Mesendoderm (in vitro differentiated cells): Measurements from ENCODE around the gene BBIP1.

Experiments
- DNase-seq: peaks from one replicate; pipeline ENCODE4 v3.0.0; 2013
- H2AK5ac ChIP-seq: 2 replicates; pipeline ENCODE4 v1.6.1; 2013; ENCODE audit warnings: low read length, inconsistent platforms
- H2BK120ac ChIP-seq: 2 replicates; pipeline ENCODE4 v1.6.1; 2013; ENCODE audit warnings: low read depth, mild to moderate bottlenecking, low read length, moderate library complexity, mixed read lengths
- H2BK15ac ChIP-seq: replicated peaks from 2 replicates; pipeline ENCODE4 v1.6.1; 2013; ENCODE audit warnings: low read depth, mild to moderate bottlenecking, moderate library complexity
- H2BK5ac ChIP-seq: 2 replicates; pipeline ENCODE4 v1.6.1; 2013; ENCODE audit warnings: low read length, inconsistent platforms
- H3K18ac ChIP-seq: 2 replicates; pipeline ENCODE4 v1.6.1; 2013; ENCODE audit warnings: mild to moderate bottlenecking, low read length, mixed read lengths
- H3K23ac ChIP-seq: one replicate; pipeline ENCODE4 v1.6.1; 2013; ENCODE audit warnings: low read length
- H3K27ac ChIP-seq: 2 replicates; pipeline ENCODE4 v1.5.1; 2013; ENCODE audit warnings: low read depth, mild to moderate bottlenecking, inconsistent platforms, low read length, moderate library complexity
- H3K27me3 ChIP-seq: 2 replicates; pipeline ENCODE4 v1.6.1; 2013; ENCODE audit warnings: low read length, control low read depth, mild to moderate bottlenecking, inconsistent platforms; ENCODE audit not compliant: insufficient read depth, poor library complexity
- H3K36me3 ChIP-seq: 2 replicates; pipeline ENCODE4 v1.6.1; 2013; ENCODE audit warnings: low read length, inconsistent platforms; ENCODE audit not compliant: control insufficient read depth, insufficient read depth
- H3K4ac ChIP-seq: one replicate; pipeline ENCODE4 v1.6.1; 2013; ENCODE audit warnings: low read depth, mild to moderate bottlenecking, low read length, moderate library complexity
- H3K4me1 ChIP-seq: 2 replicates; pipeline ENCODE4 v1.6.1; 2013; ENCODE audit warnings: low read depth, low read length, inconsistent platforms; ENCODE audit not compliant: control insufficient read depth
- H3K4me2 ChIP-seq: 2 replicates; pipeline ENCODE4 v1.6.1; 2013; ENCODE audit warnings: low read length
- H3K4me3 ChIP-seq: 2 replicates; pipeline ENCODE4 v1.5.1; 2013; ENCODE audit warnings: mild to moderate bottlenecking, low read length
- H3K56ac ChIP-seq: one replicate; pipeline ENCODE4 v1.6.1; 2013; ENCODE audit warnings: low read length
- H3K79me1 ChIP-seq: 2 replicates; pipeline ENCODE4 v1.6.1; 2013; ENCODE audit warnings: low read length, inconsistent platforms
- H3K79me2 ChIP-seq: 2 replicates; pipeline ENCODE4 v1.6.1; 2013; ENCODE audit warnings: mild to moderate bottlenecking, low read length; ENCODE audit not compliant: control insufficient read depth, insufficient read depth
- H3K9ac ChIP-seq: 2 replicates; pipeline ENCODE4 v1.6.1; 2013; ENCODE audit warnings: low read length, inconsistent platforms
- H4K5ac ChIP-seq: one replicate; pipeline ENCODE4 v1.6.1; 2013; ENCODE audit warnings: low read length
- H4K8ac ChIP-seq: one replicate; pipeline ENCODE4 v1.6.1; 2013; ENCODE audit warnings: low read depth, mild to moderate bottlenecking, control low read depth, low read length, moderate library complexity
- WGBS: extraction: QIAGEN DNeasy Blood & Tissue Kit; methylation state at CpG from one replicate; pipeline ENCODE4 v1.1.7; 2013; ENCODE audit warnings: low lambda C conversion rate, missing lambda C conversion rate; ENCODE audit not compliant: insufficient coverage; ENCODE audit errors: extremely low coverage; 5-methylcytosine and 5-hydroxymethylcytosine counted together

The BBIP1 gene

GRCh38 chr10:110876000-110876399 is 43.0 kb downstream of the BBIP1 start:
- H3K79me1 ChIP-seq, result no peaks in the 10 kb centered on the region
- peaks cover 4% of the 10 kb centered on the region for H3K4me1 ChIP-seq
- no peak overlapping the region for H2BK5ac ChIP-seq
- H3K9ac ChIP-seq, result no peak overlapping the region
- no peak overlapping the region for H4K5ac ChIP-seq
- H3K4me3 ChIP-seq, result no peak overlapping the region
- no peak overlapping the region for H3K23ac ChIP-seq
- no CpG with 5 or more reads among the region's 2 CpGs for WGBS
- H3K27ac ChIP-seq, result no peak overlapping the region
- H3K18ac ChIP-seq, result no peak overlapping the region
- H2AK5ac ChIP-seq, result no peak overlapping the region
- H3K27me3 ChIP-seq, result no peaks in the 10 kb centered on the region
- no peak overlapping the region for H2BK120ac ChIP-seq
- H3K4me2 ChIP-seq, result no peak overlapping the region
- H3K79me2 ChIP-seq, result no peaks in the 10 kb centered on the region
- no peak overlapping the region for H3K4ac ChIP-seq
- no peak overlapping the region for H4K8ac ChIP-seq
- no peaks in the 10 kb centered on the region for H3K36me3 ChIP-seq
- no peak for DNase-seq
- H3K56ac ChIP-seq, result no peak overlapping the region
- no peak overlapping the region for H2BK15ac ChIP-seq

- Histone ChIP-seq H3K79me1 (no peaks in the 10 kb centered on the region), H2BK15ac (no peak overlapping the region), H3K79me2 (no peaks in the 10 kb centered on the region), H3K56ac (no peak overlapping the region), H3K4ac (no peak overlapping the region), H2BK5ac (no peak overlapping the region), H2BK120ac (no peak overlapping the region), H2AK5ac (no peak overlapping the region), H4K5ac (no peak overlapping the region), H3K23ac (no peak overlapping the region), H3K4me3 (no peak overlapping the region), H3K36me3 (no peaks in the 10 kb centered on the region), H4K8ac (no peak overlapping the region), H3K4me2 (no peak overlapping the region), H3K9ac (no peak overlapping the region), H3K4me1 (peaks cover 5% of the 10 kb centered on the region), H3K27ac (no peak overlapping the region), H3K27me3 (no peaks in the 10 kb centered on the region), H3K18ac (no peak overlapping the region)
- no peak for DNase-seq
- no CpG with 5 or more reads among the region's 2 CpGs for WGBS
These were observed 45.0 kb downstream of the BBIP1 start for GRCh38 chr10:110873951-110874350.

DNA sequence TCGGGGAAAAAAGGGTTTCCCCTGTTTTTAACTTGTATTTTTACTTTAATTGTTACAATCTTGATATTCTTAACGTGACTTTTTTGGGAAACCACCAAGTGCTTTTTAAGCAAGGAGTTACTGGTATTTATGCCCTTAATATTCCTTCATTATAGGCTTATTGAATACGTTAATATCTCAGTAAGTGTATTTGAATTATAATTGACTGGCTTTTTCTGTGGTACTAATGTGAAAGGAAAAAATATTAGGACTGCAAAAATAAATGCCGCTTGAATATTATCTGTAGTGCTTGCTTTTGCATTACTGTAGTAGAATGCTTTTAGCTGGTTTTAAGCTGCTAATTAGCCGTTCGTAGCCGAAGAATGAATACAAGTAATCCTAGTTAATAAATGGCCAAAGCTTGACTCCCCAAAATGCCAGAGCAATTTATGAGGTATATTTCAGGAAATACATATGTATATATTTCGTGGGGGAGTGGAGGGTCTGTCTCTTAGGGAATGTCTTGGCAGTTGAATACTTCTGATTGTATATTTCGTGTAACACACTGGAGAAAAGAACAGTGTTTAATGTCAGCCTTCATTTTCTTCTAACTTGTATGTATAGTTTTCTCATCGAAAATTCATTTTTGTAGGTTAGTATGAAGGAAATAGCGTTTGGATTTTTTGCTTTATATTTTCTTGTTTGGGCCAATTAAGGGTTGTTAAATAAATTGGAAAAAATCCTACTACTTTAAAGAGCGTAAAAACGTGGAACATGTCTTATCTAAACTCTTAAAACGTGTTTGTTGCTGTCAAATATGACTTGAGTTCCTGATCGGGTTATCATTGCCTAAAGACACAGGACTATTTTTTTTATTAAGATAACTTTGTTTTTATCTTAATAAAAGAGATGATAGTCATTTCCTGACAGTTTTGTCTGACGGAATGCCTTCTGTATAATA is 45.7 kb downstream of the BBIP1 start:
- H3K4ac ChIP-seq, result no peak overlapping the region
- WGBS, result 100% methylated on average over 1 of the region's 16 CpGs
- no peak overlapping the region for H2BK15ac ChIP-seq
- H3K79me2 ChIP-seq, result no peaks in the 10 kb centered on the region
- H3K9ac ChIP-seq, result peak overlapping the region; percentile 63
- peak overlapping the region; percentile 81 for H3K56ac ChIP-seq
- H2AK5ac ChIP-seq, result no peak overlapping the region
- H3K79me1 ChIP-seq, result no peaks in the 10 kb centered on the region
- peak overlapping the region; percentile 21 for H3K4me3 ChIP-seq
- no peaks in the 10 kb centered on the region for H3K36me3 ChIP-seq
- H4K5ac ChIP-seq, result no peak overlapping the region
- no peak overlapping the region for H2BK5ac ChIP-seq
- H3K4me1 ChIP-seq, result peaks cover 5% of the 10 kb centered on the region
- no peaks in the 10 kb centered on the region for H3K27me3 ChIP-seq
- H2BK120ac ChIP-seq, result no peak overlapping the region
- H3K18ac ChIP-seq, result no peak overlapping the region
- no peak for DNase-seq
- no peak overlapping the region for H4K8ac ChIP-seq
- peak overlapping the region; percentile 95 for H3K27ac ChIP-seq
- no peak overlapping the region for H3K23ac ChIP-seq
- peak overlapping the region; percentile 89 for H3K4me2 ChIP-seq

DNA sequence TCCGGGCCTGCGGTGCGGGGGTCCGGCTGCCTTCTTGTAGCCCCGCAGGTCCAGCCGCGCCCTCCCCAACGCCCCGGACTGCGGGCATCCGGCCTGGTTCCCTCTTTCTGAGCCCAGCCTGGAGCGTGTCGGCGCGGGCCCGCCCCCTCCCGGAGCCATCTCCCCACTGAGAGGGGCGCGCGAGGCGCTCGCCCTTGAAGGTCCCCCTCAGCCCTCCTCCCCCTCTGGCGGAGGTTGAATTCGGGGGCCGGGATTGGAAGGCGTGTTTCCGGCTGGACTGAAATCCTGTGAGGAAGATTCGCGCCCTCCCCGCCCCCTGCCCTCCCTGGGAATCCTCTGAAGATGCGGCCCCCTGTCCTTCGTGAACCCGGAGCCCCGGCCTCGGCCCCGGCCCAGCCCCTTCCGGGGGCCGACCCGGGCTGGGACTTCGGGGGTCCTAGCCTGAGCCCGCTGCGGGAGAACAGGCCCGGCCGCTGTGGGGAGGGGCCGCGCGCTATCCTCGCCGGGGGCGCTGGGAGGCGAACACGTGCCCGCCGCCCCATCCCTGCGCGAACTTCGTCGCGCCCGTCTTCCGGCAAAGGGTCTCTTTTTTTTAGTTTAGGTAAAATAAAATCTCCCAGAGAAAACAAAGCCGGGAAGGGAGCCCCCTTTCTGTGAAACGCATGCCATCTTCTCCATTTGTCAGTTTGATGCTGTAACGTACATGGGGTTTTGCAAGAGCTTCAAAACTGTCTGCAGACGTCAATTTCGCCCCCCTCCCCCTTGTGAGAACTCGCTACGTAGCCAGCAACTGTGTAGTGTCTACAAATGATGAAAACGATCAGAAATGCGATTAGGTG is 46.6 kb downstream of the BBIP1 start:
- no peaks in the 10 kb centered on the region for H3K27me3 ChIP-seq
- H2BK120ac ChIP-seq, result peak overlapping the region; percentile 18
- no peak overlapping the region for H4K5ac ChIP-seq
- peak overlapping the region; percentile 72 for H3K18ac ChIP-seq
- H3K4me3 ChIP-seq, result peak overlapping the region; percentile 50
- peak; percentile 93 for DNase-seq
- H3K79me2 ChIP-seq, result no peaks in the 10 kb centered on the region
- peak overlapping the region; percentile 63 for H3K9ac ChIP-seq
- no peak overlapping the region for H4K8ac ChIP-seq
- H3K4me2 ChIP-seq, result peak overlapping the region; percentile 89
- H3K79me1 ChIP-seq, result no peaks in the 10 kb centered on the region
- no peak overlapping the region for H2BK15ac ChIP-seq
- no peak overlapping the region for H2AK5ac ChIP-seq
- peak overlapping the region; percentile 95 for H3K27ac ChIP-seq
- no peak overlapping the region for H2BK5ac ChIP-seq
- H3K56ac ChIP-seq, result peak overlapping the region; percentile 81
- peak overlapping the region; percentile 10 for H3K4ac ChIP-seq
- no CpG with 5 or more reads among the region's 70 CpGs for WGBS
- H3K36me3 ChIP-seq, result no peaks in the 10 kb centered on the region
- no peak overlapping the region for H3K23ac ChIP-seq
- H3K4me1 ChIP-seq, result peaks cover 5% of the 10 kb centered on the region

DNA sequence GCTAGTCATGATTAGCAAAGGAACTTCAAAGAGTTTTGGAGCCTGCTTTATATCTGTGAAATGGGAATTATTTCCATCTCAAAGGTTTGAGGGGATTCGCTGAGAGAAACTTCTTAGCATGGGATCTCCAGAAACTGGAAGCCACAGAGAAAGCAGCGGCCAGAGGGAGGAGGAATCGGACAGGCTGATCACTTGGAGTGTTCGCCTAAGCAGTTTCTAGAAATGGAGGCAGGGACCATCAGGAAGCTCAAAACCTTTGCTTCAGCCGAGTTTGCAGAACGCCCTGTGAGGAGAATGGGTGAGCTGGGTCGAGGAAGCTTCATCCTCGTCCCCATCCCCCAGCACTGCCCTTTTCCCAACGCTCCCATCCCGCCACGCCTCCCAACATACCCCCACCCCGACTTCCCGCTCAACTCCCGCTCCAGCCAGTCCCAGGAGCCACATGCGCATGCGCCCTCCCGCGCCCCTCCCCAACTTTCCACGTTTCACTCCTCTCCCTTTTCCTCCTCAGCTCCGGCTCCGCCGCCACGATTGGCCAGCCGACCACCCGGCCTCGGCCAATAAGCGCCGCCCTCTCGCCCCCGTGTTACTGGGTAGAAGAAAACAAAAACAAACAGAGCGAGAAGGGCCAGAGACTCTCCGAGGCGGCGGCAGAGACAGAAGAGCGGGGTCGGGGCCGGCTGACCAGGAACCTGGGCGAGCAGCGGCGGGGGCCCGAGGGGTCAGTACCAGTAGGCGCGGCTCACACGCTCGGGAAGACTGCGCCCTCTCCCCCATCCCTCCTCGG is 47.5 kb downstream of the BBIP1 start, which contains the start of gene PDCD4:
Gene PDCD4 (plus strand): TSS at position 631 of the 787 bp plus-strand sequence. CDS start 4,100 bp downstream, outside the sequence.
- Histone ChIP-seq H3K4ac (peak within 1 kb of the TSS; percentile 10), H3K36me3 (no peaks in the 10 kb centered on the region), H4K8ac (peak within 1 kb of the TSS; percentile 44), H3K79me1 (no peaks in the 10 kb centered on the region), H3K56ac (peak within 1 kb of the TSS; percentile 85), H2AK5ac (peak within 1 kb of the TSS; percentile 15), H3K4me3 (peak within 1 kb of the TSS; percentile 50), H3K79me2 (no peaks in the 10 kb centered on the region), H2BK120ac (peak within 1 kb of the TSS; percentile 18), H2BK5ac (peak within 1 kb of the TSS; percentile 36), H3K27ac (peak within 1 kb of the TSS; percentile 95), H3K23ac (no peak within 1 kb of the TSS), H3K18ac (peak within 1 kb of the TSS; percentile 72), H3K4me2 (peak within 1 kb of the TSS; percentile 89), H3K27me3 (no peaks in the 10 kb centered on the region), H4K5ac (peak within 1 kb of the TSS; percentile 77), H2BK15ac (no peak within 1 kb of the TSS), H3K4me1 (peaks cover 5% of the 10 kb centered on the region), H3K9ac (peak within 1 kb of the TSS; percentile 63)
- no CpG with 5 or more reads among the region's 47 CpGs for WGBS
- DNase-seq, result peak; percentile 99
